HepG2 (cell line): Measurements from ENCODE around the gene UBE2S. TPM values are rescaled to one million over a fixed set of nuclear protein-coding genes. Genes with fewer than 3 reads are reported as not detected.

Experiments
- ARID2 ChIP-seq: sonication (generic); formaldehyde crosslinking; IDR thresholded peaks from 2 replicates; pipeline ENCODE4 v1.8.1; 2022; ENCODE audit warnings: mild to moderate bottlenecking, missing genetic modification reagents, borderline replicate concordance
- ARID3A ChIP-seq: IDR thresholded peaks from 2 replicates; pipeline ENCODE4 v1.6.1; 2012; ENCODE audit warnings: low read depth, low read length, improper control_type of control experiment
- CHD2 ChIP-seq: IDR thresholded peaks from 2 replicates; pipeline ENCODE4 v1.6.1; 2011; ENCODE audit warnings: low read depth, low read length, improper control_type of control experiment
- ELF1 ChIP-seq: sonication (generic); formaldehyde crosslinking; IDR thresholded peaks from 2 replicates; pipeline ENCODE4 v1.4.0; 2020; ENCODE audit warnings: missing genetic modification reagents
- FOSL2 ChIP-seq: sonication (generic); formaldehyde crosslinking; IDR thresholded peaks from 2 replicates; pipeline ENCODE4 v1.4.0; 2020; ENCODE audit warnings: missing genetic modification reagents
- GATAD1 ChIP-seq: IDR thresholded peaks from 2 replicates; pipeline ENCODE4 v1.6.1; 2016; ENCODE audit warnings: missing genetic modification reagents, missing compliant biosample characterization
- JDP2 ChIP-seq: sonication (generic); formaldehyde crosslinking; IDR thresholded peaks from 2 replicates; pipeline ENCODE4 v1.8.1; 2022; ENCODE audit warnings: missing genetic modification reagents, borderline replicate concordance
- KDM2A ChIP-seq: sonication (generic); formaldehyde crosslinking; IDR thresholded peaks from 2 replicates; pipeline ENCODE4 v1.4.0; 2020; ENCODE audit warnings: low read depth, missing genetic modification reagents, borderline replicate concordance
- KDM3A ChIP-seq: IDR thresholded peaks from 2 replicates; pipeline ENCODE4 v1.6.1; 2018; ENCODE audit warnings: low read depth, missing compliant biosample characterization
- KLF6 ChIP-seq: IDR thresholded peaks from 2 replicates; pipeline ENCODE4 v1.8.0; 2016; ENCODE audit warnings: missing biosample characterization, missing genetic modification reagents
- MAFK ChIP-seq, 2 experiments: IDR thresholded peaks in 1 of 2; conservative IDR thresholded peaks in 1 of 2; 2 replicates each; pipeline ENCODE4 v1.6.1; 2011; ENCODE audit warnings: improper control_type of control experiment in 2 of 2, low read length in 2 of 2
- PHF8 ChIP-seq: sonication (generic); formaldehyde crosslinking; IDR thresholded peaks from 2 replicates; pipeline ENCODE4 v1.5.0; 2020; ENCODE audit warnings: missing genetic modification reagents
- PITX1 ChIP-seq: sonication (generic); formaldehyde crosslinking; IDR thresholded peaks from 2 replicates; pipeline ENCODE4 v1.5.1; 2020; ENCODE audit warnings: mild to moderate bottlenecking, missing genetic modification reagents
- PREB ChIP-seq: sonication (generic); formaldehyde crosslinking; IDR thresholded peaks from 2 replicates; pipeline ENCODE4 v1.4.0; 2020; ENCODE audit warnings: missing genetic modification reagents
- PRMT3 ChIP-seq: sonication (generic); formaldehyde crosslinking; IDR thresholded peaks from 2 replicates; pipeline ENCODE4 v1.8.1; 2022; ENCODE audit warnings: low read depth, mild to moderate bottlenecking, moderate library complexity, missing genetic modification reagents, borderline replicate concordance
- RBFOX2 ChIP-seq: fragments of 200-400 bp; formaldehyde crosslinking; IDR thresholded peaks from 2 replicates; pipeline ENCODE4 v1.6.1; 2017; ENCODE audit warnings: low read depth, mild to moderate bottlenecking, low read length
- SMAD3 ChIP-seq: sonication (generic); formaldehyde crosslinking; IDR thresholded peaks from 2 replicates; pipeline ENCODE4 v1.4.0; 2020; ENCODE audit warnings: missing genetic modification reagents
- SMC3 ChIP-seq: IDR thresholded peaks from 2 replicates; pipeline ENCODE4 v1.6.1; 2011; ENCODE audit warnings: low read length, improper control_type of control experiment
- STAG1 ChIP-seq: sonication (generic); formaldehyde crosslinking; IDR thresholded peaks from 2 replicates; pipeline ENCODE4 v1.4.0; 2020; ENCODE audit warnings: missing genetic modification reagents
- TEAD3 ChIP-seq: optimal IDR thresholded peaks from 2 replicates; pipeline ENCODE3; 2016; ENCODE audit warnings: borderline replicate concordance
- ZBTB25 ChIP-seq: IDR thresholded peaks from 2 replicates; pipeline ENCODE4 v1.6.1; 2018; ENCODE audit warnings: missing genetic modification reagents
- ZBTB42 ChIP-seq: sonication (generic); formaldehyde crosslinking; IDR thresholded peaks from 2 replicates; pipeline ENCODE4 v1.5.0; 2020; ENCODE audit warnings: mild to moderate bottlenecking, missing genetic modification reagents
- ZFP90 ChIP-seq: sonication (generic); formaldehyde crosslinking; IDR thresholded peaks from 2 replicates; pipeline ENCODE4 v1.8.0; 2022; ENCODE audit warnings: missing genetic modification reagents, mild to moderate bottlenecking, inconsistent platforms, borderline replicate concordance
- ZNF180 ChIP-seq: sonication (generic); formaldehyde crosslinking; IDR thresholded peaks from 2 replicates; pipeline ENCODE4 v1.4.0; 2020; ENCODE audit warnings: low read depth, missing genetic modification reagents, borderline replicate concordance
- ZNF253 ChIP-seq: sonication (generic); formaldehyde crosslinking; IDR thresholded peaks from 2 replicates; pipeline ENCODE4 v1.8.0; 2022; ENCODE audit warnings: mild to moderate bottlenecking, missing genetic modification reagents, borderline replicate concordance
- ZNF264 ChIP-seq: sonication (generic); formaldehyde crosslinking; IDR thresholded peaks from 2 replicates; pipeline ENCODE4 v1.4.0; 2020; ENCODE audit warnings: missing genetic modification reagents
- ZNF331 ChIP-seq: sonication (generic); formaldehyde crosslinking; IDR thresholded peaks from 2 replicates; pipeline ENCODE4 v1.4.0; 2020; ENCODE audit warnings: missing genetic modification reagents
- ZNF446 ChIP-seq: sonication (generic); formaldehyde crosslinking; IDR thresholded peaks from 2 replicates; pipeline ENCODE4 v1.5.0; 2020; ENCODE audit warnings: mild to moderate bottlenecking, missing genetic modification reagents
- ZNF556 ChIP-seq: sonication (generic); formaldehyde crosslinking; IDR thresholded peaks from 2 replicates; pipeline ENCODE4 v1.4.0; 2020; ENCODE audit warnings: mild to moderate bottlenecking, missing genetic modification reagents, borderline replicate concordance
- ZNF891 ChIP-seq: sonication (generic); formaldehyde crosslinking; IDR thresholded peaks from 2 replicates; pipeline ENCODE4 v1.5.0; 2020; ENCODE audit warnings: mild to moderate bottlenecking, missing genetic modification reagents
- polyA plus RNA-seq, 8 experiments: library from polyadenylated mRNA; depleted of rRNA in 3 of 8; stranded (reverse) in 7 of 8; unstranded in 1 of 8; fragments of >200 nt; fragmentation: Illumina TruSeq in 4 of 8; extraction: Trizol in 4 of 8; gene quantifications; 2 replicates each; pipeline versions ENCODE4 v1.2.1 to v1.2.3, GENCODE V29; 2011 to 2016; ENCODE audit warnings: low read depth in 4 of 8, missing spikeins in 1 of 8, mixed read lengths in 1 of 8; ENCODE audit not compliant: insufficient read depth in 1 of 8
- total RNA-seq, 5 experiments: library from RNA; depleted of rRNA; stranded (reverse); fragments of >200 nt; fragmentation: Illumina TruSeq; extraction: Trizol; gene quantifications; 2 replicates each; pipeline ENCODE4 v1.2.3, GENCODE V29; 2016; ENCODE audit warnings: low read depth in 1 of 5

The UBE2S gene
- total and polyA plus RNA-seq, 2 of the 13 experiments (the other 11 are each of a cell fraction or from before 2014, with no cell fraction given) = 32.2 to 39.3 TPM

DNA sequence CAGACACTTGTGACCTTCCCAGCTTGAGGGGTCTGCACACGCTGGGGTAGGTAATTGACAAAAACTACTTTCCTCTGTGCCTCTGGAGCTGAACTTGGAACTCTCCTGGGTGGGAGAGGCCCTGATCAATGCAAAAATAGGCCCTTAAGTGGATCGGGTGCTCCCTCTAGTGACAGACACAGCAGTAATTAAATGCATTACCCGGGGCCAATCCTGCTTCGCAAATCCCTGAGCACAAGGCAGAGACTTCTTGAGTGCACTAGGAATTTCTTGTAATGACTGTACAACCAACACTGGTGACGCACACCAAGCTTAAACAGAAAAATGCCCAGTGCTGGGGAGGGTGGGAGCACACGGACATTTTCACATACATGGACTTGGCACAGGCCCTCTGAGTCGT lies 10.6 kb upstream of the UBE2S start (continued):
- TF ChIP-seq CHD2 = no peak
- TF ChIP-seq ZNF253 = no peak
- TF ChIP-seq ZNF446 (CRISPR knock-in tag) = no peak
- TF ChIP-seq ZNF556 (CRISPR knock-in tag) = no peak
- no peak for TF ChIP-seq ZNF180 (CRISPR knock-in tag)
- 0 out of 2 replicates have a peak, but pooled peaks have one; percentile 18 for TF ChIP-seq ZNF331
- TF ChIP-seq TEAD3 (CRISPR knock-in tag) = peak; percentile 40
- TF ChIP-seq ARID3A = peak; percentile 66; the same call in 1 of the 2 replicates
- no peak for TF ChIP-seq ZNF891
- TF ChIP-seq STAG1 (CRISPR knock-in tag) = peak; percentile 98
- TF ChIP-seq ZBTB42 (CRISPR knock-in tag) = no peak
- peak; percentile 98 for TF ChIP-seq SMC3
- TF ChIP-seq KLF6 (CRISPR knock-in tag) = 0 out of 2 replicates have a peak, but pooled peaks have one; percentile 47
- TF ChIP-seq ZNF264 (CRISPR knock-in tag) = peak; percentile 73; the same call in 1 of the 2 replicates
- TF ChIP-seq KDM3A (CRISPR knock-in tag) = 0 out of 2 replicates have a peak, but pooled peaks have one; percentile 53
- no peak for TF ChIP-seq PHF8 (CRISPR knock-in tag)
- TF ChIP-seq ZFP90 (CRISPR knock-in tag) = no peak
- no peak for TF ChIP-seq ARID2
- no peak for TF ChIP-seq PREB (CRISPR knock-in tag)
- TF ChIP-seq KDM2A = no peak
- 0 out of 2 replicates have a peak, but pooled peaks have one; percentile 52 for TF ChIP-seq SMAD3 (CRISPR knock-in tag)
- TF ChIP-seq ELF1 (CRISPR knock-in tag) = peak; percentile 32; the same call in 1 of the 2 replicates
- no peak for TF ChIP-seq RBFOX2
- no peak for TF ChIP-seq JDP2 (CRISPR knock-in tag)
- TF ChIP-seq MAFK (conservative IDR thresholded peaks at IDR 0.05 in 1 of 2, IDR thresholded peaks at IDR 0.05 in 1 of 2; ENCODE audit: low read length in 2 of 2) = no peak
- TF ChIP-seq PRMT3 = no peak
- TF ChIP-seq FOSL2 (CRISPR knock-in tag) = peak; percentile 25; the same call in 1 of the 2 replicates
- peak; percentile 34; the same call in 1 of the 2 replicates for TF ChIP-seq GATAD1
- 0 out of 2 replicates have a peak, but pooled peaks have one; percentile 22 for TF ChIP-seq PITX1 (CRISPR knock-in tag)
- TF ChIP-seq ZBTB25 (CRISPR knock-in tag) = 0 out of 2 replicates have a peak, but pooled peaks have one; percentile 32
